Mucosa of gallbladder (tissue), 1 donor: Measurements from ENCODE around the gene ZNF232. TPM values are rescaled to one million over a fixed set of nuclear protein-coding genes. Genes with fewer than 3 reads are reported as not detected.
"Not testable (repeated sequence)": the region's sequence is repeated elsewhere in the genome, so short reads cannot be mapped to it uniquely, and the experiment has no call there.

ENCODE experiments used
- DNase-seq: peaks from one replicate; pipeline ENCODE4 v3.0.0-alpha.2; 2020; ENCODE audit warnings: low spot score
- total RNA-seq: library from RNA; stranded (reverse); gene quantifications from one replicate; pipeline ENCODE4 v1.2.1, GENCODE V29; 2021
- donor health status: DM: no; HTN: no; CAD: no.

The ZNF232 gene
- total RNA-seq, 1 donor from 2014 or later = 9.6 TPM

DNA sequence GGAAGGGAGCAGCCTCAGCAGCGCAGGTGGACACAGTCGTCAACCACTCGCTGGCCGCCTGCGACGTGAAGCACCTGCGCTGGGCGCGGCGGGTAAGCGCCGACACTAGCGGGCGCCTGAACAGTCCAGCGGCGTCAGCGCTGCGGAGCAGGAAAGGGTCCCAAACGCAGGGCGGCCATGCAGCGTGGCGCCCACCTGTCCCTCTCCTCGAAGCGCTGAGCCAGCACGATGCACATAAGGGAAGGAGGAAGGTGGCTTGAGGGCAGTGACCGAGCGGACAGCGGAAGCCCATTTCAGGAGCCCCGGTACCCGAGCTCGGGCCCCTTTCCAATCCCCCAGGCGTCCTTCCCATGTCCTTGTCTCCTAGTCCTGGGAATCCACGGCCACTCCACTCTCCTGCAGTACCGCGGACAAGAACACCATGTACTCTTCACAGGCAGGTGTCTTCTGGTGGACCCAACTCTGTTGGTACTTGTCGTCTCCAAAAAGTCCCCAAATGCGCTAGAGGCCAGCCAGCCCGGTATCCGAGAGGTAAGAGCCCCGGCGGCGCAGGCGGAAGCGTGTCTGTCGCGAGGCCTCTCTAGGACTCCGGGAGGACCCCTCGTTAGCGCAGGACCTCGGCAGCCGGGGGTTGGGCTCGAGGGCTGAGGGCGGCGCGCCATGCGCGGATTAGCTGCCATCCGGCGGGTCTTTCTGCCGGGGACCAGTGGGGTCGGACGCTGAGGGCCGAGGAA, 14.4 kb downstream of the ZNF232 start:
- DNase-seq = peak; percentile 22

GRCh38 chr17:5096731-5097100, 15.0 kb downstream of the ZNF232 start:
- DNase-seq = no peak

- no peak for DNase-seq
Observed at GRCh38 chr17:5092218-5093010, 19.3 kb downstream of the ZNF232 start.

DNA sequence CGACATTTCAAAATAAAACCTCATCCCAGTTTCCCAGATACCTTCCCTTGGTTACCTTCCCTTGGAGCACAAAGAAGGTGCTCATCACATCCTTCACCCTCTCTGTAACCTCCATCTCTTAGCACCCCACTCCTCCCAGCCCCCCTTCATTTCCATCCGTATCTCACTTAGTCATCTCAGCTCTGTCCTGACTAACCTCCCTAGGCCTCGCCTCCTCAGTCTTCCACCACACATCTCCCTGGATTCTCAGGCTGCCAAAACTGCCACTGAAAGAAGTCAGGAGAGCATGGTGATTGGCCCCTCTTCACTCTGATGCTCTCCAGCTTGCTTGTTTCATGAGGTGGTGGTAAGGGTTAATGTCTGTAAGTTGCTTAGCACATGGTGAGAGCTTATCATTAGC, 31.1 kb downstream of the ZNF232 start:
- no peak for DNase-seq

- peak; percentile 82 for DNase-seq
Observed at GRCh38 chr17:5078106-5079028, 33.3 kb downstream of the ZNF232 start, which contains the start of gene ZFP3. Gene ZFP3 (plus strand): TSS chr17:5078467. CDS start chr17:5091505, 13,038 bp downstream.

DNA sequence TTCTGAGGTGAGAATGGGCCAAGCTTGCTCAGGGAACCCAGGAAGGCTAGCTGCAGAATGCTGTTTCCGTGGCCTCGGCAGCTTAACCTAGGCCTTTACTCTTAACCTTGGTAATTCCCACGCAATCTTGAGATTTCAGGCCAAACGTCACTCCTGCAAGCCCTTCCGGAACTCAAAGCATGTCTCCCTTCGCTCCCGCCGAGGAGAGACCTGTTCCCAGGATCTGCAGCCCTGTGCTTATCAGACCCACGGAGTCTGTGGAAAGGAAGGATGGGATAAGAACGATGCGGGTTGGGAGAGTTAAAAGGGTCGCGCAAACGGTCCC, 33.9 kb downstream of the ZNF232 start:
- DNase-seq = no peak

GRCh38 chr17:5077275-5077674, 34.4 kb downstream of the ZNF232 start:
- DNase-seq = not testable (repeated sequence)

GRCh38 chr17:5075472-5075871, 36.2 kb downstream of the ZNF232 start:
- DNase-seq = not testable (repeated sequence)

- no peak for DNase-seq
Observed at GRCh38 chr17:5069724-5070123, 42.0 kb downstream of the ZNF232 start.

- DNase-seq = no peak
Observed at GRCh38 chr17:5068236-5068635, 43.4 kb downstream of the ZNF232 start.

- DNase-seq = no peak
Observed at GRCh38 chr17:5065227-5065744, 46.4 kb downstream of the ZNF232 start.

Other genes with a start within 250 kb of the ZNF232 start
- 8.8 TPM for gene C17orf107, start 212.3 kb downstream of the ZNF232 start, total RNA-seq
- 9.4 TPM for gene CHRNE, start 208.8 kb downstream of the ZNF232 start, total RNA-seq
- not detected for gene GP1BA, start 179.6 kb downstream of the ZNF232 start, total RNA-seq
- gene SLC25A11, start 171.8 kb downstream of the ZNF232 start, total RNA-seq = 68.9 TPM
- gene RNF167, start 171.6 kb downstream of the ZNF232 start, total RNA-seq = 140 TPM
- 484 TPM for gene PFN1, start 163.3 kb downstream of the ZNF232 start, total RNA-seq
- gene ENO3, start 160.8 kb downstream of the ZNF232 start, total RNA-seq = 7.5 TPM
- gene SPAG7, start 144.1 kb downstream of the ZNF232 start, total RNA-seq = 54.2 TPM
- 68.0 TPM for gene CAMTA2, start 124.2 kb downstream of the ZNF232 start, total RNA-seq
- 1.4 TPM for gene INCA1, start 114.4 kb downstream of the ZNF232 start, total RNA-seq
- 234 TPM for gene KIF1C, start 113.9 kb downstream of the ZNF232 start, total RNA-seq
- gene SLC52A1, start 76.5 kb downstream of the ZNF232 start, total RNA-seq = not detected
- 8.7 TPM for gene ZFP3, start 33.4 kb downstream of the ZNF232 start, total RNA-seq
- 0.09 TPM for gene USP6, start 4.2 kb upstream of the ZNF232 start, total RNA-seq
- 9.2 TPM for gene ZNF594, start 80.0 kb upstream of the ZNF232 start, total RNA-seq
- gene SCIMP, start 123.0 kb upstream of the ZNF232 start, total RNA-seq = 4.9 TPM
- 35.9 TPM for gene RABEP1, start 170.4 kb upstream of the ZNF232 start, total RNA-seq